OCI-LY1 (cell line): Measurements from ENCODE around the gene MRPL41.
"Not testable (repeated sequence)": the region's sequence is repeated elsewhere in the genome, so short reads cannot be mapped to it uniquely, and the experiment has no call there.

Experiments used
- H2AFZ ChIP-seq: fragments of 200-600 bp; sonication (generic), shearing (Covaris generic); 2 replicates; pipeline ENCODE4 v1.6.0; 2014; ENCODE audit warnings: antibody characterized with exemption, mild to moderate bottlenecking, low read length
- H3F3A ChIP-seq: fragments of 200-600 bp; sonication (generic), shearing (Covaris generic); 2 replicates; pipeline ENCODE4 v1.6.0; 2014; ENCODE audit warnings: mild to moderate bottlenecking, antibody characterized with exemption, low read length, moderate library complexity; ENCODE audit not compliant: insufficient read depth
- H3K27ac ChIP-seq: fragments of 200-600 bp; sonication (generic); 2 replicates; pipeline ENCODE4 v1.5.1; 2014; ENCODE audit warnings: low read length, mixed run types, mild to moderate bottlenecking, low read depth; ENCODE audit not compliant: poor library complexity, severe bottlenecking
- H3K27me3 ChIP-seq: fragments of 200-600 bp; sonication (generic); 2 replicates; pipeline ENCODE4 v1.6.0; 2014; ENCODE audit warnings: antibody characterized with exemption, mild to moderate bottlenecking, low read length, moderate library complexity; ENCODE audit not compliant: insufficient read depth
- H3K36me3 ChIP-seq: fragments of 200-600 bp; sonication (generic); 2 replicates; pipeline ENCODE4 v1.6.1; 2014; ENCODE audit warnings: mild to moderate bottlenecking, antibody characterized with exemption, low read length, moderate library complexity, mixed read lengths; ENCODE audit not compliant: insufficient read depth
- H3K4me1 ChIP-seq: fragments of 200-600 bp; sonication (generic); 2 replicates; pipeline ENCODE4 v1.5.1; 2014; ENCODE audit warnings: mild to moderate bottlenecking, low read length, moderate library complexity; ENCODE audit not compliant: insufficient read depth, severe bottlenecking
- H3K4me2 ChIP-seq: fragments of 200-600 bp; sonication (generic), shearing (Covaris generic); 2 replicates; pipeline ENCODE4 v1.6.1; 2014; ENCODE audit warnings: low read length
- H3K4me3 ChIP-seq: fragments of 200-600 bp; sonication (generic); 2 replicates; pipeline ENCODE4 v1.5.1; 2014; ENCODE audit warnings: low read length, low read depth, mild to moderate bottlenecking, mixed read lengths; ENCODE audit not compliant: poor library complexity, severe bottlenecking
- H3K79me2 ChIP-seq: fragments of 200-600 bp; shearing (Covaris generic); 2 replicates; pipeline ENCODE4 v1.6.1; 2016; ENCODE audit warnings: mixed run types, low read length, mixed read lengths; ENCODE audit not compliant: insufficient read depth
- H3K9ac ChIP-seq: fragments of 200-600 bp; sonication (generic), shearing (Covaris generic); 2 replicates; pipeline ENCODE4 v1.6.1; 2014; ENCODE audit warnings: mild to moderate bottlenecking, low read length, mixed read lengths
- H3K9me2 ChIP-seq: fragments of 200-600 bp; sonication (generic), shearing (Covaris generic); 2 replicates; pipeline ENCODE4 v1.6.1; 2014; ENCODE audit warnings: low read depth, mild to moderate bottlenecking, low read length, mixed read lengths
- H3K9me3 ChIP-seq: fragments of 200-600 bp; shearing (Covaris generic); 2 replicates; pipeline ENCODE4 v1.6.1; 2014; ENCODE audit warnings: low read length, mixed read lengths
- H4K20me1 ChIP-seq: fragments of 200-600 bp; sonication (generic), shearing (Covaris generic); 2 replicates; pipeline ENCODE4 v1.6.0; 2016; ENCODE audit warnings: mild to moderate bottlenecking, low read length; ENCODE audit not compliant: insufficient read depth
- CTCF ChIP-seq: fragments of 200-600 bp; sonication (generic), shearing (Covaris generic); IDR thresholded peaks from 2 replicates; pipeline ENCODE4 v1.5.1; 2017; ENCODE audit warnings: mild to moderate bottlenecking, antibody characterized with exemption, low read length, moderate library complexity, mixed read lengths
- EZH2 ChIP-seq: fragments of 200-600 bp; sonication (generic), shearing (Covaris generic); IDR thresholded peaks from 2 replicates; pipeline ENCODE4 v1.8.0; 2017; ENCODE audit warnings: borderline replicate concordance, mixed run types, mild to moderate bottlenecking, antibody characterized with exemption, low read length, moderate library complexity, mixed read lengths

The MRPL41 gene

GRCh38 chr9:137550231-137550621 is 1.5 kb upstream of the MRPL41 start, which contains the start of gene PNPLA7:
Gene PNPLA7, minus strand, starts transcription at chr9:137550402. Its CDS starts 205 bp downstream, at chr9:137550197.
- Histone ChIP-seq H2AFZ (no peak within 1 kb of the TSS), H3K9ac (peak within 1 kb of the TSS; percentile 68), H3K9me2 (no peaks in the 10 kb centered on the region), H3K27ac (peak within 1 kb of the TSS; percentile 73), H3F3A (no peaks in the 10 kb centered on the region), H3K4me3 (peak within 1 kb of the TSS; percentile 70), H3K9me3 (no peaks in the 10 kb centered on the region), H4K20me1 (no peaks in the 10 kb centered on the region), H3K79me2 (no peaks in the 10 kb centered on the region), H3K27me3 (no peaks in the 10 kb centered on the region), H3K4me1 (peaks cover 19% of the 10 kb centered on the region), H3K36me3 (peaks cover 16% of the 10 kb centered on the region), H3K4me2 (peak within 1 kb of the TSS; percentile 86)
- TF ChIP-seq EZH2, result no peak
- TF ChIP-seq CTCF, result no peak

GRCh38 chr9:137550958-137551263 is 768 bp upstream of the MRPL41 start:
- H3K79me2 ChIP-seq, H3K9me3 ChIP-seq, H2AFZ ChIP-seq, H3K9me2 ChIP-seq, H3F3A ChIP-seq, H4K20me1 ChIP-seq, H3K27me3 ChIP-seq: not testable (repeated sequence)
- Histone ChIP-seq H3K36me3 (peaks cover 23% of the 10 kb centered on the region), H3K4me1 (peaks cover 19% of the 10 kb centered on the region), H3K9ac (peak overlapping the region; percentile 68), H3K4me3 (peak overlapping the region; percentile 70), H3K4me2 (peak overlapping the region; percentile 86), H3K27ac (peak overlapping the region; percentile 27)

- peaks cover 19% of the 10 kb centered on the region for H3K4me1 ChIP-seq
- H4K20me1 ChIP-seq, result no peaks in the 10 kb centered on the region
- peaks cover 27% of the 10 kb centered on the region for H3K36me3 ChIP-seq
- H3K9me3 ChIP-seq, result no peaks in the 10 kb centered on the region
- no peaks in the 10 kb centered on the region for H3K9me2 ChIP-seq
- no peaks in the 10 kb centered on the region for H3K79me2 ChIP-seq
- peak overlapping the region; percentile 67 for H3K4me2 ChIP-seq
- peak overlapping the region; percentile 76 for H3K4me3 ChIP-seq
- TF ChIP-seq EZH2, result no peak
- no peak for TF ChIP-seq CTCF
- H3K9ac ChIP-seq, result peak overlapping the region; percentile 85
- H2AFZ ChIP-seq, result no peak overlapping the region
- H3F3A ChIP-seq, result no peaks in the 10 kb centered on the region
- H3K27ac ChIP-seq, result peak overlapping the region; percentile 51
- H3K27me3 ChIP-seq, result no peaks in the 10 kb centered on the region
Measured at GRCh38 chr9:137552022-137552768, 516 bp downstream of the MRPL41 start.

GRCh38 chr9:137553654-137554053 is 2.0 kb downstream of the MRPL41 start:
- not testable (repeated sequence) for H3K27ac ChIP-seq, H3F3A ChIP-seq, H3K9me2 ChIP-seq, H3K4me3 ChIP-seq, H3K27me3 ChIP-seq, H2AFZ ChIP-seq, H4K20me1 ChIP-seq, H3K4me2 ChIP-seq, H3K9me3 ChIP-seq, H3K9ac ChIP-seq, H3K79me2 ChIP-seq
- Histone ChIP-seq H3K4me1 (peaks cover 19% of the 10 kb centered on the region), H3K36me3 (peaks cover 37% of the 10 kb centered on the region)
